ENCODE data around the gene MRPS27. TPM values are rescaled to one million over a fixed set of nuclear protein-coding genes. Genes with fewer than 3 reads are reported as not detected.

The MRPS27 gene
- total and polyA plus RNA-seq, 9 of the 15 experiments (the other 6 are each of a cell fraction or from before 2014, with no cell fraction given) = 73.6 to 144 (median 106) TPM

DNA sequence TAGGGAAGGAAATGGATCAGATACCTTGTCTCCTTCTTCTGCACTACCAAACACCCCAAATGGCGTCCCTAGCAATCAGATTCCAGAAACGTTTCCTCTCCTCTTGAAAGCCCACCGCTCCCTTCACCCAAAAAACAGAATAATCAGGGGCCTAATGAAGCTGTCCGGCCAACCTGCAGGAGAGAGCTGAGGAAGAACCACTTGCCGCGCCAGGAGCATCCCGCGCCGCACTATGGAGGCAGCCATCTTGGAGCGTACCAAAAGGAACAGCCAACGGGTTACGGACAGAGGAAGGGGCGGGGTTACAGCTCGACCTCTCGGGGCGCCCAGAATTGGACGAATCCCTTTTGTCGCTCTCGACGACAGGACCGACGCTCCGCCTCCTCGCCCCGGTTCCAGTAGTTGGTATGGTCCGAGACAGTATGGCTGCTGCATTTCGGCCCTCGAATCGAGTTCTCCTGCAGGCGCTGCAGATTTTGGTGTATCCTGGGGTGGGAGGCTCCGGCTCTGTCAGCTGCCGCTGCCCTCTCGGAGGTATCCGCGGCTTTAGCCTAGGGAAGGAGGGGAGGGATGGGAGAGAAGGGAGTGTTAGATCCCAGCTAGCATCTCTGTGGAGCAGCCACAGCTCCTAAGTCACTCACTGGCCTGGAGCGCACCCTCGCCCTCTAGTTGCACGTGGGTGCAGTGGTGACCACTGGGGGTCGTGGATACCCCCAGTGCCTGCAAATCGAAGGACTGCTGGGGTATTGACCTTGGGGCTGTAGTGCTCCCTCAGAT lies at the start of gene MRPS27, which contains the start of gene PTCD2 (continued):
- TF ChIP-seq POLR2G (IDR thresholded peaks at IDR 0.05; ENCODE audit: low read depth, low read length) = peak; percentile 92
- no peak for TF ChIP-seq ZNF830 (CRISPR knock-in tag; IDR thresholded peaks at IDR 0.05)
- peak; percentile 60 for TF ChIP-seq PHF20 (IDR thresholded peaks at IDR 0.05; ENCODE audit: partially characterized antibody)
- TF ChIP-seq, protein P1, sequence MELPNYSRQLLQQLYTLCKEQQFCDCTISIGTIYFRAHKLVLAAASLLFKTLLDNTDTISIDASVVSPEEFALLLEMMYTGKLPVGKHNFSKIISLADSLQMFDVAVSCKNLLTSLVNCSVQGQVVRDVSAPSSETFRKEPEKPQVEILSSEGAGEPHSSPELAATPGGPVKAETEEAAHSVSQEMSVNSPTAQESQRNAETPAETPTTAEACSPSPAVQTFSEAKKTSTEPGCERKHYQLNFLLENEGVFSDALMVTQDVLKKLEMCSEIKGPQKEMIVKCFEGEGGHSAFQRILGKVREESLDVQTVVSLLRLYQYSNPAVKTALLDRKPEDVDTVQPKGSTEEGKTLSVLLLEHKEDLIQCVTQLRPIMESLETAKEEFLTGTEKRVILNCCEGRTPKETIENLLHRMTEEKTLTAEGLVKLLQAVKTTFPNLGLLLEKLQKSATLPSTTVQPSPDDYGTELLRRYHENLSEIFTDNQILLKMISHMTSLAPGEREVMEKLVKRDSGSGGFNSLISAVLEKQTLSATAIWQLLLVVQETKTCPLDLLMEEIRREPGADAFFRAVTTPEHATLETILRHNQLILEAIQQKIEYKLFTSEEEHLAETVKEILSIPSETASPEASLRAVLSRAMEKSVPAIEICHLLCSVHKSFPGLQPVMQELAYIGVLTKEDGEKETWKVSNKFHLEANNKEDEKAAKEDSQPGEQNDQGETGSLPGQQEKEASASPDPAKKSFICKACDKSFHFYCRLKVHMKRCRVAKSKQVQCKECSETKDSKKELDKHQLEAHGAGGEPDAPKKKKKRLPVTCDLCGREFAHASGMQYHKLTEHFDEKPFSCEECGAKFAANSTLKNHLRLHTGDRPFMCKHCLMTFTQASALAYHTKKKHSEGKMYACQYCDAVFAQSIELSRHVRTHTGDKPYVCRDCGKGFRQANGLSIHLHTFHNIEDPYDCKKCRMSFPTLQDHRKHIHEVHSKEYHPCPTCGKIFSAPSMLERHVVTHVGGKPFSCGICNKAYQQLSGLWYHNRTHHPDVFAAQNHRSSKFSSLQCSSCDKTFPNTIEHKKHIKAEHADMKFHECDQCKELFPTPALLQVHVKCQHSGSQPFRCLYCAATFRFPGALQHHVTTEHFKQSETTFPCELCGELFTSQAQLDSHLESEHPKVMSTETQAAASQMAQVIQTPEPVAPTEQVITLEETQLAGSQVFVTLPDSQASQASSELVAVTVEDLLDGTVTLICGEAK (IDR thresholded peaks at IDR 0.05) = 0 out of 2 replicates have a peak, but pooled peaks have one; percentile 36
- TF ChIP-seq, protein P1 (CRISPR knock-in tag; IDR thresholded peaks at IDR 0.05) = no peak
- TF ChIP-seq SREBF1 (IDR thresholded peaks at IDR 0.05; ENCODE audit: borderline replicate concordance, low read depth, low read length) = peak; percentile 81
- TF ChIP-seq DNMT1 (IDR thresholded peaks at IDR 0.05) = no peak
- no peak for TF ChIP-seq SAFB2 (IDR thresholded peaks at IDR 0.05; ENCODE audit: borderline replicate concordance, low read depth, low read length, severe bottlenecking)
- TF ChIP-seq MCM2 (IDR thresholded peaks at IDR 0.05; ENCODE audit: low read depth) = no peak
- TF ChIP-seq NFYB (IDR thresholded peaks at IDR 0.05; ENCODE audit: extremely low read depth, insufficient read length) = peak; percentile 63
- TF ChIP-seq, protein P2, sequence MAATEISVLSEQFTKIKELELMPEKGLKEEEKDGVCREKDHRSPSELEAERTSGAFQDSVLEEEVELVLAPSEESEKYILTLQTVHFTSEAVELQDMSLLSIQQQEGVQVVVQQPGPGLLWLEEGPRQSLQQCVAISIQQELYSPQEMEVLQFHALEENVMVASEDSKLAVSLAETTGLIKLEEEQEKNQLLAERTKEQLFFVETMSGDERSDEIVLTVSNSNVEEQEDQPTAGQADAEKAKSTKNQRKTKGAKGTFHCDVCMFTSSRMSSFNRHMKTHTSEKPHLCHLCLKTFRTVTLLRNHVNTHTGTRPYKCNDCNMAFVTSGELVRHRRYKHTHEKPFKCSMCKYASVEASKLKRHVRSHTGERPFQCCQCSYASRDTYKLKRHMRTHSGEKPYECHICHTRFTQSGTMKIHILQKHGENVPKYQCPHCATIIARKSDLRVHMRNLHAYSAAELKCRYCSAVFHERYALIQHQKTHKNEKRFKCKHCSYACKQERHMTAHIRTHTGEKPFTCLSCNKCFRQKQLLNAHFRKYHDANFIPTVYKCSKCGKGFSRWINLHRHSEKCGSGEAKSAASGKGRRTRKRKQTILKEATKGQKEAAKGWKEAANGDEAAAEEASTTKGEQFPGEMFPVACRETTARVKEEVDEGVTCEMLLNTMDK (IDR thresholded peaks at IDR 0.05; ENCODE audit: borderline replicate concordance, insufficient read depth, low read depth, low read length, poor library complexity, severe bottlenecking) = peak; percentile 24
- TF ChIP-seq, protein P3, sequence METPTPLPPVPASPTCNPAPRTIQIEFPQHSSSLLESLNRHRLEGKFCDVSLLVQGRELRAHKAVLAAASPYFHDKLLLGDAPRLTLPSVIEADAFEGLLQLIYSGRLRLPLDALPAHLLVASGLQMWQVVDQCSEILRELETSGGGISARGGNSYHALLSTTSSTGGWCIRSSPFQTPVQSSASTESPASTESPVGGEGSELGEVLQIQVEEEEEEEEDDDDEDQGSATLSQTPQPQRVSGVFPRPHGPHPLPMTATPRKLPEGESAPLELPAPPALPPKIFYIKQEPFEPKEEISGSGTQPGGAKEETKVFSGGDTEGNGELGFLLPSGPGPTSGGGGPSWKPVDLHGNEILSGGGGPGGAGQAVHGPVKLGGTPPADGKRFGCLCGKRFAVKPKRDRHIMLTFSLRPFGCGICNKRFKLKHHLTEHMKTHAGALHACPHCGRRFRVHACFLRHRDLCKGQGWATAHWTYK (CRISPR knock-in tag; IDR thresholded peaks at IDR 0.05) = peak; percentile 38; the same call in 1 of the 2 replicates
- TF ChIP-seq MYNN (IDR thresholded peaks at IDR 0.05) = peak; percentile 57; the same call in 1 of the 2 replicates
- no peak for TF ChIP-seq MYNN (CRISPR knock-in tag; IDR thresholded peaks at IDR 0.05)
